T47D (cell line): ENCODE results near the gene FBXO28.

Source experiments
- DNase-seq, 2 experiments: peaks; one replicate each; pipeline versions ENCODE4 v3.0.0 to v3.0.0-alpha.2; 2011 to 2012; ENCODE audit warnings: low read depth in 1 of 2, low spot score in 1 of 2
- JUND ChIP-seq: IDR thresholded peaks from 2 replicates; pipeline ENCODE4 v1.6.1; 2012; ENCODE audit warnings: low read depth
- in situ Hi-C: cut with HindIII; loops from 2 replicates; pipeline ENCODE4 v1.10.0; 2016; ENCODE audit warnings: low sequenced_read_pairs, low pct_unique_long_range_greater_than_20kb

Gene FBXO28

GRCh38 chr1:224211206-224211962, 97.5 kb downstream of the FBXO28 start:
- in situ Hi-C loops: no loop called here
- no peak for TF ChIP-seq JUND
- DNase-seq: peak in 1 of 2 experiments; percentile 73
